ENCODE results near the gene TSNAXIP1. TPM values are rescaled to one million over a fixed set of nuclear protein-coding genes. Genes with fewer than 3 reads are reported as not detected.

Gene TSNAXIP1
- total and polyA plus RNA-seq, 4 donors, result 4.1 to 8.7 (median 5.0) TPM

DNA sequence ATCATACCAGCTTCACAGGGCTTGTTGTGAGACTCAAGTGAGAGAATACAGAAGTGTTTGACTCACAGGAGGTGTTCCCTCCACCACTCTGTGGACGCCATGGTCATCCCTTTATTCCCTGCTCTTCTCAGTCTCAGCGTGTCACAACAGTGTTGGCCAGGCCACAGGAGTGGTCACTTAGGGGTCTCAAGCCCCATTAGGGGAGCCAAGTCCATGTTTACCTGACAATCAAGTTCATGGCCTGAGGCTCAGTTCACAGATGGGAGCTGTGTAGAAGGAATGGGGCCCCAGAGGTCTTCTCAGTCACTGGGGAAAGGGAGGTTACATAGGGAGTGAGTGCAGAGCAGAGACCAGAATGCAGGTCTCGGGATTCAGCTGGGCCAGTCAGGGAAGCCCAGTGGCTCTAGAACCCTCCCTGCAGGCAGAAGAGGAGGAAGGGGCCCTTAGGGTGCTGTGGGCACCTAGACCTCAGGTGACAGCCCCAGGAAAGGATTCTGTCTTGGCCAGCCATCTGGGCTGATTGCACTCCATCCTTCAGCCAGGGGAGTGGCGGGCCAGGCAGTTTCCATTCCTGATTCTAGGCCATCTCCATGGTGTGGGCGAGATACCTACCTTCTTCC is 50.3 kb downstream of the TSNAXIP1 start:
- ATAC-seq (ENCODE audit: insufficient read depth, low FRiP score), result no peak
- peak overlapping the region in 1 of 2 donors; percentile 7 for H3K9ac ChIP-seq (ENCODE audit: insufficient read depth in 1 of 2, low read length in 2 of 2)
- H3K27me3 ChIP-seq (ENCODE audit: control insufficient read depth in 3 of 3, insufficient read depth in 3 of 3, low read length in 2 of 3), result no peaks in the 10 kb centered on the region
- peaks cover 0 to 43% (median 12%) of the 10 kb centered on the region in 5 donors for H3K4me1 ChIP-seq (ENCODE audit: control insufficient read depth in 5 of 5, insufficient read depth in 5 of 5, low read length in 5 of 5)
- WGBS, 2 donors, result 85 to 92% methylated on average over 5 of the region's 5 CpGs
- DNase-seq, result no peak
- no peak overlapping the region for H3K4me3 ChIP-seq
- no peaks in the 10 kb centered on the region for H3K9me3 ChIP-seq (ENCODE audit: control insufficient read depth in 4 of 4, insufficient read depth in 3 of 4, low read length in 3 of 4)
- TF ChIP-seq CTCF (IDR thresholded peaks at IDR 0.05; ENCODE audit: control extremely low read depth, extremely low read depth), result no peak
- peak overlapping the region; percentile 69 to 94 for H3K27ac ChIP-seq (ENCODE audit: low read depth in 1 of 2, low read length in 1 of 2)
- H3K36me3 ChIP-seq (ENCODE audit: control insufficient read depth in 4 of 4, insufficient read depth in 4 of 4, low read length in 4 of 4), result peaks cover 0 to 9% (median 6%) of the 10 kb centered on the region in 4 donors

- Histone ChIP-seq H3K36me3 (ENCODE audit: control insufficient read depth in 4 of 4, insufficient read depth in 4 of 4, low read length in 4 of 4) (peaks cover 0 to 9% (median 6%) of the 10 kb centered on the region in 4 donors), H3K9ac (ENCODE audit: insufficient read depth in 1 of 2, low read length in 2 of 2) (peak overlapping the region in 1 of 2 donors; percentile 17), H3K4me1 (ENCODE audit: control insufficient read depth in 5 of 5, insufficient read depth in 5 of 5, low read length in 5 of 5) (peaks cover 0 to 49% (median 12%) of the 10 kb centered on the region in 5 donors), H3K4me3 (no peak overlapping the region), H3K9me3 (ENCODE audit: control insufficient read depth in 4 of 4, insufficient read depth in 3 of 4, low read length in 3 of 4) (no peaks in the 10 kb centered on the region), H3K27ac (ENCODE audit: low read depth in 1 of 2, low read length in 1 of 2) (peak overlapping the region; percentile 84 to 94), H3K27me3 (ENCODE audit: control insufficient read depth in 3 of 3, insufficient read depth in 3 of 3, low read length in 2 of 3) (no peaks in the 10 kb centered on the region)
- TF ChIP-seq CTCF (IDR thresholded peaks at IDR 0.05; ENCODE audit: control extremely low read depth, extremely low read depth), result no peak
- WGBS, 2 donors, result 32 to 69% methylated on average over 3 of the region's 3 CpGs
- DNase-seq, result peak in 2 of 3 donors; percentile 39 to 44
- ATAC-seq (ENCODE audit: insufficient read depth, low FRiP score), result peak; percentile 91
These were observed 51.0 kb downstream of the TSNAXIP1 start for GRCh38 chr16:67857547-67858233.

- Histone ChIP-seq H3K27me3 (ENCODE audit: control insufficient read depth in 3 of 3, insufficient read depth in 3 of 3, low read length in 2 of 3) (no peaks in the 10 kb centered on the region), H3K36me3 (ENCODE audit: control insufficient read depth in 4 of 4, insufficient read depth in 4 of 4, low read length in 4 of 4) (peaks cover 0 to 9% (median 6%) of the 10 kb centered on the region in 4 donors), H3K9ac (ENCODE audit: insufficient read depth in 1 of 2, low read length in 2 of 2) (no peak overlapping the region), H3K4me3 (no peak overlapping the region), H3K4me1 (ENCODE audit: control insufficient read depth in 5 of 5, insufficient read depth in 5 of 5, low read length in 5 of 5) (peaks cover 0 to 51% (median 12%) of the 10 kb centered on the region in 5 donors), H3K9me3 (ENCODE audit: control insufficient read depth in 4 of 4, insufficient read depth in 3 of 4, low read length in 3 of 4) (no peaks in the 10 kb centered on the region), H3K27ac (ENCODE audit: low read depth in 1 of 2, low read length in 1 of 2) (peak overlapping the region; percentile 84 to 94)
- 51 to 52% methylated on average over 4 of the region's 4 CpGs for WGBS, 2 donors
- TF ChIP-seq CTCF (IDR thresholded peaks at IDR 0.05; ENCODE audit: control extremely low read depth, extremely low read depth), result no peak
- ATAC-seq (ENCODE audit: insufficient read depth, low FRiP score) (no peak), DNase-seq (no peak)
These were observed 51.8 kb downstream of the TSNAXIP1 start for GRCh38 chr16:67858500-67858899.
